ENCODE measurements around the gene ATL2. TPM values are rescaled to one million over a fixed set of nuclear protein-coding genes. Genes with fewer than 3 reads are reported as not detected.
"Not testable (repeated sequence)": the region's sequence is repeated elsewhere in the genome, so short reads cannot be mapped to it uniquely, and the experiment has no call there.

The ATL2 gene
- total RNA-seq, 1 donor from 2014 or later, result 149 TPM

- DNase-seq, result no peak
These were observed 105.4 kb downstream of the ATL2 start for GRCh38 chr2:38271697-38272096.

- DNase-seq, result no peak
These were observed 107.7 kb downstream of the ATL2 start for GRCh38 chr2:38269421-38269820.

GRCh38 chr2:38268691-38269327 is 108.3 kb downstream of the ATL2 start:
- no peak for DNase-seq

GRCh38 chr2:38268001-38268400 is 109.1 kb downstream of the ATL2 start:
- DNase-seq, result no peak

- DNase-seq, result no peak
These were observed 109.7 kb downstream of the ATL2 start for GRCh38 chr2:38267270-38267925.

- DNase-seq, result no peak
These were observed 110.6 kb downstream of the ATL2 start for GRCh38 chr2:38266382-38267061.

- DNase-seq, result peak; percentile 12
These were observed 111.6 kb downstream of the ATL2 start for GRCh38 chr2:38265461-38265860.

- no peak for DNase-seq
These were observed 112.5 kb downstream of the ATL2 start for GRCh38 chr2:38264396-38265221.

GRCh38 chr2:38263293-38263692 is 113.8 kb downstream of the ATL2 start:
- no peak for DNase-seq

- no peak for DNase-seq
These were observed 114.8 kb downstream of the ATL2 start for GRCh38 chr2:38262069-38262871.

GRCh38 chr2:38261569-38262068 is 115.5 kb downstream of the ATL2 start:
- DNase-seq, result no peak

- DNase-seq, result no peak
These were observed 116.1 kb downstream of the ATL2 start for GRCh38 chr2:38260972-38261371.

GRCh38 chr2:38260469-38260868 is 116.6 kb downstream of the ATL2 start:
- no peak for DNase-seq

GRCh38 chr2:38259311-38259710 is 117.8 kb downstream of the ATL2 start:
- no peak for DNase-seq

GRCh38 chr2:38257680-38258079 is 119.4 kb downstream of the ATL2 start:
- not testable (repeated sequence) for DNase-seq

- no peak for DNase-seq
These were observed 120.5 kb downstream of the ATL2 start for GRCh38 chr2:38256610-38257009.

GRCh38 chr2:38255211-38255610 is 121.9 kb downstream of the ATL2 start:
- DNase-seq, result no peak

- DNase-seq, result no peak
These were observed 122.3 kb downstream of the ATL2 start for GRCh38 chr2:38254796-38255195.

- DNase-seq, result no peak
These were observed 125.1 kb downstream of the ATL2 start for GRCh38 chr2:38251940-38252339.

GRCh38 chr2:38248707-38249106 is 128.4 kb downstream of the ATL2 start:
- no peak for DNase-seq

- peak; percentile 27 for DNase-seq
These were observed 128.8 kb downstream of the ATL2 start for GRCh38 chr2:38248255-38248654.

- no peak for DNase-seq
These were observed 131.0 kb downstream of the ATL2 start for GRCh38 chr2:38246105-38246504.
